ENCODE data around the gene HOXA10. TPM values are rescaled to one million over a fixed set of nuclear protein-coding genes. Genes with fewer than 3 reads are reported as not detected.
A peak's percentile ranks its signal among the peaks of the same experiment; 100 is the strongest.

Gene HOXA10
- total RNA-seq, 1 experiment from 2014 or later, result not detected

DNA sequence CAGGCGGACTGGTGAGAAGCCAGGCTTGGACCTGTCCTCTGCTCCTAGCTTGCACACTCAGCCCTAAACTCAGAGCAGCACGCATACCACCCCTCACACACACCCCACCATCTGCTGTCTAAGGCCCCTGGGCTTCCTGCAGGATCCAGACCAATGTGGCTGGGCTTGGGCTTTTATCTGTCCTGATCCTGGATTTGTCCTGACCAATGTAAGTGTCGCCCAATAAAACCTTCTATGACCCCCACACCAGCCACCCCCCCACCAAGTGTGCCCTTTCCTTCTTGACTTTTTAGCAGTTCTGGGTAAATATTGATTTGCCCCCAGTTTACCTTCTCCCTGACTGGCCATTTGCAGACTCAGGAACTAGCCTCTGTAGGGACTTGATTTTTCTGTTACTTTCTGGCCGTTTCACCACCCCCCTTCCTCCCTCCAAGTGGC, 27.5 kb upstream of the HOXA10 start:
- no peak overlapping the region for H3K9ac ChIP-seq (ENCODE audit: extremely low read depth, insufficient read length, low read length)
- no peaks in the 10 kb centered on the region for H3K79me1 ChIP-seq (ENCODE audit: insufficient read depth, low read depth, low read length, poor library complexity, severe bottlenecking)
- H3T11ph ChIP-seq (ENCODE audit: low read length), result no peak overlapping the region
- H3K56ac ChIP-seq (ENCODE audit: insufficient read length, low read depth, low read length), result no peak overlapping the region
- H3K18ac ChIP-seq (ENCODE audit: insufficient read length, low read depth, low read length), result no peak overlapping the region
- H3K9me3 Mint-ChIP-seq, result peaks cover 7 to 10% of the 10 kb centered on the region in 2 experiments; a peak in 4 of 5 replicates
- peaks cover 95% of the 10 kb centered on the region for H3K27me3 Mint-ChIP-seq (ENCODE audit: low read depth)
- no peak overlapping the region for H4K8ac ChIP-seq (replicated peaks; ENCODE audit: insufficient read length, low read depth, low read length)
- H3K14ac ChIP-seq (ENCODE audit: insufficient read depth, low read length), result no peak overlapping the region
- H3K79me2 ChIP-seq (ENCODE audit: insufficient read depth, low read length), result no peaks in the 10 kb centered on the region
- H4K5ac ChIP-seq (ENCODE audit: insufficient read length, low read depth, low read length), result no peak overlapping the region
- TF ChIP-seq, protein P1, sequence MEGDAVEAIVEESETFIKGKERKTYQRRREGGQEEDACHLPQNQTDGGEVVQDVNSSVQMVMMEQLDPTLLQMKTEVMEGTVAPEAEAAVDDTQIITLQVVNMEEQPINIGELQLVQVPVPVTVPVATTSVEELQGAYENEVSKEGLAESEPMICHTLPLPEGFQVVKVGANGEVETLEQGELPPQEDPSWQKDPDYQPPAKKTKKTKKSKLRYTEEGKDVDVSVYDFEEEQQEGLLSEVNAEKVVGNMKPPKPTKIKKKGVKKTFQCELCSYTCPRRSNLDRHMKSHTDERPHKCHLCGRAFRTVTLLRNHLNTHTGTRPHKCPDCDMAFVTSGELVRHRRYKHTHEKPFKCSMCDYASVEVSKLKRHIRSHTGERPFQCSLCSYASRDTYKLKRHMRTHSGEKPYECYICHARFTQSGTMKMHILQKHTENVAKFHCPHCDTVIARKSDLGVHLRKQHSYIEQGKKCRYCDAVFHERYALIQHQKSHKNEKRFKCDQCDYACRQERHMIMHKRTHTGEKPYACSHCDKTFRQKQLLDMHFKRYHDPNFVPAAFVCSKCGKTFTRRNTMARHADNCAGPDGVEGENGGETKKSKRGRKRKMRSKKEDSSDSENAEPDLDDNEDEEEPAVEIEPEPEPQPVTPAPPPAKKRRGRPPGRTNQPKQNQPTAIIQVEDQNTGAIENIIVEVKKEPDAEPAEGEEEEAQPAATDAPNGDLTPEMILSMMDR (conservative IDR thresholded peaks at IDR 0.05), result no peak
- no peak overlapping the region for H2BK20ac ChIP-seq (ENCODE audit: low read depth, low read length, poor library complexity, severe bottlenecking)
- no peaks in the 10 kb centered on the region for H3K9me3 ChIP-seq (ENCODE audit: control insufficient read depth, low read depth, low read length)
- no peaks in the 10 kb centered on the region for H3K4me1 ChIP-seq (ENCODE audit: insufficient read depth, low read length)
- H2BK120ac ChIP-seq (ENCODE audit: low read depth, low read length, poor library complexity, severe bottlenecking), result no peak overlapping the region
- no CpG with 5 or more reads among the region's 4 CpGs for WGBS (ENCODE audit: extremely low coverage, insufficient read length, low lambda C conversion rate)
- no peak overlapping the region for H3K27ac Mint-ChIP-seq
- H3K4me1 Mint-ChIP-seq, result peaks cover 8 to 23% of the 10 kb centered on the region in 2 experiments; a peak in 3 of 4 replicates
- H3K4me3 Mint-ChIP-seq, result no peak overlapping the region
- H2AFZ ChIP-seq (ENCODE audit: low read length), result no peak overlapping the region
- no peak overlapping the region for H3K4me2 ChIP-seq (ENCODE audit: insufficient read depth, insufficient read length, low read length)
- no peak overlapping the region for H2AK5ac ChIP-seq (ENCODE audit: insufficient read length, low read length)
- H3K27me3 ChIP-seq (ENCODE audit: insufficient read depth, low read length), result peaks cover 90% of the 10 kb centered on the region
- no peak overlapping the region for H2BK12ac ChIP-seq (ENCODE audit: insufficient read length, low read depth, low read length)
- no peak overlapping the region for H3K23ac ChIP-seq (ENCODE audit: insufficient read length, low read depth, low read length)
- no peak overlapping the region for H3K27ac ChIP-seq (ENCODE audit: insufficient read length, low read depth, low read length)
- H2BK15ac ChIP-seq (ENCODE audit: low read depth, low read length), result no peak overlapping the region
- no peak overlapping the region for H2BK5ac ChIP-seq (ENCODE audit: insufficient read length, low read length)
- no peak overlapping the region for H4K91ac ChIP-seq (ENCODE audit: insufficient read length, low read depth, low read length)
- no peak overlapping the region for H3K4ac ChIP-seq (ENCODE audit: low read depth, low read length)
- DNase-seq, result peak; percentile 29
- no peaks in the 10 kb centered on the region for H4K20me1 ChIP-seq (ENCODE audit: control insufficient read depth, insufficient read depth, insufficient read length)
- no peaks in the 10 kb centered on the region for H3K23me2 ChIP-seq (ENCODE audit: insufficient read length, low read depth, low read length, poor library complexity, severe bottlenecking)
- peaks cover 0 to 2% (median 0%) of the 10 kb centered on the region in 3 experiments; a peak in 2 of 7 replicates for H3K36me3 Mint-ChIP-seq (ENCODE audit: insufficient read depth in 1 of 3, low read depth in 3 of 3)
